ENCODE results near the gene UBE2E2.

UBE2E2 gene

DNA sequence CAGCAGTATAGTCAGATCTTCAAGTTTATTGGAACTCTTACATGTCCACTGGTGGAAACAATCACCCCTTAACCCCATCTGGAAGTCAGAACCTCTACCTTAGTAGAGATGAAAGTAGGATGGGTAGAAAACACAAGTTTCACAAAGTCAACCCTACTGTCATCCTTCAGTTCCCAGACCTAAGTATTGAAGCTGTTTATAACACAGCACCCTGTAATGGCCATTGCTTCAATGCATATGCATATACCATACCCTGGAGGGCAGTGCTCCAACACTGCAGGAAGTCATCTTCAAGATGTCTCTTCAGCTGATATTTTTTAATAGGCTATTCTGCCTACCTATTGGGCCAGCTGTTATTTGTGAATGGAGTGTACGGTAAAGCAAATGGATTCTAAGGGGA, 241.3 kb downstream of the UBE2E2 start:
- no peak for DNase-seq

DNA sequence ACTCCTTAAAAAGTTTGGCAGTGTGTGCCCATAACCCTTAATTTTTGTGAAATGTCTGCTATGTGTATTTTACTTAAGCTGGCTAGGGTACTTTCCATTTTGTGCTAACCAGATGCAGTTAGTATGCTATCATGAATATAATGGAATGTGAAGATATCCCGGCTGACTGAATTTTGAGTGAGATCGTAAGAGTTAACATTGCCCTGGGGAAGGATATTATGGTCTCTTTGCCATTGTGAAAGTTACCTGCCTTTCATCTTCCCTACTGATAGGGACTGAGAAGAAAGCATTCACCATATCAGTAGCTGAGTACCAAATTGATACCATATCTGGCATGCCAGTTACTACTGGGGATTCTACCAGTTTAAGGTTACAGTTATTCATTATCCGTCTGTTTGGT, 243.2 kb downstream of the UBE2E2 start:
- DNase-seq = no peak

DNA sequence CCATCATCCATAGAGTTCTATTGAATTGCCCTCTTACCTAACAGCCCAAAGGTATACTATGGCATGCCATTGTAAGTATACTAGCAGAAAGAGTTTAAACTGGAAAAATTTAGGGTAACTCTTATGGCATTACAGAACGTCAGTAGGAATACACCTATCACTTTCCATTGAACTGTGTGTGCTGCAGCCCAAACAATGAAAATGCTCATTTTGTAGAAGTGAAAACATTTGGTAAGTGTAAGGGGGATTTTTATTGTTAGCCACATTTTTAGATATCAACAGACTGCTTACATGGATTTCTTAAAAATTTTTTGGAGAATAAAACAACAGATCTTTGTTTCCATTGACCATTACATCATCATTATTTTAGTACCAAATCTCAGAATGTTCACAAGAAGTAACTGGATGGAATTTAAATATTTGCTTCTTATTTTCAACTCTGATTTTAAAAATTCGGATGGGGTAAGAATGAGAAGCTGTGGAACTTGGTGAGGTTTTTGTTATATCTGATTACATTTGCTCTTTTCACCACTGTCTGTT, 245.9 kb downstream of the UBE2E2 start:
- DNase-seq = no peak

DNA sequence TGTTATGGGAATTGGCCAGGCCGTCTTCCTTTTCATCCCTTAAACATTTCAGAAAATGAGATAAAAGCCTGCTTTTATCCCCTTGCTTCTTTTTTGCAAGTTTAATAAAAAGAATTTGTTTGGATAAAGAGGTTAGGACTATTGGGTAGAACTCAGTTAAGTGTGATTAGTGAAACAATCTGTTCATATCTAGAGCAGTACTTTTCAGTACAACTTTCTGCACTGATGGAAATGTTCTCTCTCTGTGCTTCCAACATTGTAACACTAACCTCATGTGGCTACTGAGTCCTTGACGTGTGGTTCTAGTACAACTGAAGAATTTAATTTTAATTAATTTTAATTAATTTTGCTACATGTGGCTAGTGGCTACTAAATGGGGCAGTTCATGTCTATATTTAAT, 246.9 kb downstream of the UBE2E2 start:
- DNase-seq = no peak

DNA sequence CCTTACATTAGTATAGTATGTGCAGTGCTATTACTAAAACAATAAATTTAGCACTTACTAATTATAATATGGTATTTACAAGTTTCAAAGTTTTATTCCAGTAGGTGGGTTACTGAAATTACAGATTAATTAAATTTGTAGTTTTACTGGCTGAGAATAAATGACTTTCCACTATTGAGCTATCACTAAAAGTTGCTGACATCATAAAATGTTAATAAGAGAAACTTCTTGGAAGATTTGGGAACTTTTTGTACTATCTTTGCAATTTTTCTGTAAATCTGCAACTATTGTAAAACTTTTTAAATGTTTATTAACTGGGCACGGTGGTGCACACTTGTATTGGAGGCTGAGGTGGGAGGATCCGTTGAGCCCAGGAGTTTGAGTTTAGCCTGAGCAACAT, 247.7 kb downstream of the UBE2E2 start:
- no peak for DNase-seq

DNA sequence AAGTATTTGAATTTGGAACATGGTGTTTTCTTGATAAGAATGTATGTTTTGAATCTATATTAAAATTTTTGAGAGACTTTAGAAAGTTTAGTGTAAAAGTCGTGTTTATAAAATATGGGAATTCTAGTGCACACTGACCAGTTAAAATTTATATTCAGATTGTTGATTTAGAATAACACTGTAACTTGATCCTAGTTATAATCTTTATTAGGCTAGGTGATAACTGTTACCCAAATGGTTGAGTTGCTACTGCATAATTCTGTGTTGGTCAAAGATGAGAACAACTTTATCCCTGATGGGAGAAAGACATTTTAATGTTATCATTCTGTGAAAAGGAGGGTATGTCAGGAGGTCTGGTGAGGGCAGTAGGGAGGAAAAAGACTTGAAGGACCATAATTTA, 249.3 kb downstream of the UBE2E2 start:
- no peak for DNase-seq

DNA sequence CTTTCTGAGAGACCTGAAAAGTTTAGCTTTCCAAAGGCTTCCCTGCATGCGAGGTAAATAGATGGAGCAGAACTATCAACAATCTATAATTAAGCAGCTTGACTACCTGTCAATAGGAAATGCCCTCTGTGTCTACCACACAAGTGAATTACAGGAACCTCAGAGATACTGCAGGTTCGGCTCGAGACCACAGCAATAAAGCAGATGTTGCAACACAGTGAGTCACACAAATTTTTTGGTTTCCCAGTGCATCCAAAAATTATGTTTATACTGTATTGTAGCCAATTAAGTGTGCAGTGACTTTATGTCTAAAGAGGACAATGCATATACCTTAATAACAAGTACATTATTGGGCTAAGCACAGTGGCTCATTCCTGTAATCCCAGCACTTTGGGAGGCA, 252.0 kb downstream of the UBE2E2 start:
- no peak for DNase-seq

DNA sequence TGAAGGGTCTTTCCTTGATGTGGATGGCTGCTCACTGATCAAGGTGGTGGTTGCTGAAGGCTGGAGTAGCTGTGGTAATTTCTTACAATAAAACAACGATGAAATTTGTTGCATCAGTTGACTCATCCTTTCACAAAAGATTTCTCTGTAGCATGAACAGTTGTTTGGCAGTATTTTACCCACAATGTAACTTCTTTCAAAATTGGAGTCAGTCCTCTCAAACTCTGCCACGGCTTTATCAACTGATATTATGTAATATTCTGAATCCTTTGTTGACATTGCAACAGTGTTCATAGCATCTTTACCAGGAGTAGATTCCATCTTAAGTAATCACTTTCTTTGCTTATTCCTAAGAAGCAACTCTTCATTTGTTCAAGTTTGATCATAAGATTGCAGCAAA, 252.6 kb downstream of the UBE2E2 start:
- no peak for DNase-seq

DNA sequence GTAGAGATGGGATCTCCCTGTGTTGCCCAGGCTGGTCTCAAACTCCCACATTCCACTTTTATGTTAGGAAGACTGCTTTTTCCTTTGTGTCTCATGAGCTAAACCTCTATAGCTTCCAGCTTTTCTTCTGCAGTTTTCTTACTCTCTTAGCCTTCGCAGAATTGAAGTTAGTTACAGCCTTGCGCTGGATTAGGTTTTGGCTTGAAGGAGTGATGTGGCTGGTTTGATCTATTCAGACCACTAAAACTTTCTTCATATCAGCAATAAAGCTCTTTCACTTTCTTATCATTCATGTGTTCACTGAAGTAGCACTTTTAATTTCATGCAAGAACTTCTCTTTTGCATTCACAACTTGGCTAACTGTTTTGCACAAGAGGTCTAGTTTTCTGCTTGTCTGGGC, 254.6 kb downstream of the UBE2E2 start:
- no peak for DNase-seq

DNA sequence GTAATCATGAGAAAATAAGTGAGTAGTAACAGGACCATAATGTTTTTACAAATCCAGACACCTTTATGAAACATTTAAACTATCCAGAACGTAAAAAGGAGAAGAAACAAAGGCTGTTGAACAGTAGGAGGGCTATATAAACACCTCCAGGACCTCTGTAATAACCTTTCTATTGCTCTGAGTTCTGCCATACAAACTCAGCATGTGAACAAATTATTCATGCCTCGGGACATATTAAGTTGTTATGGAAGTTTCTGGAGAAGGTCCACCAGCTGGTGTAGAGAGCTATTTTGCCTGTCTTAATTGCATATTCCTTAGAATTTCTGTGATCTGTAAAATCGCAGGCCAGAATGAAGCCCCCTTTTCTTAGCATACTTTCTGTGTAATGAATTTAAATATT, 256.3 kb downstream of the UBE2E2 start:
- no peak for DNase-seq

DNA sequence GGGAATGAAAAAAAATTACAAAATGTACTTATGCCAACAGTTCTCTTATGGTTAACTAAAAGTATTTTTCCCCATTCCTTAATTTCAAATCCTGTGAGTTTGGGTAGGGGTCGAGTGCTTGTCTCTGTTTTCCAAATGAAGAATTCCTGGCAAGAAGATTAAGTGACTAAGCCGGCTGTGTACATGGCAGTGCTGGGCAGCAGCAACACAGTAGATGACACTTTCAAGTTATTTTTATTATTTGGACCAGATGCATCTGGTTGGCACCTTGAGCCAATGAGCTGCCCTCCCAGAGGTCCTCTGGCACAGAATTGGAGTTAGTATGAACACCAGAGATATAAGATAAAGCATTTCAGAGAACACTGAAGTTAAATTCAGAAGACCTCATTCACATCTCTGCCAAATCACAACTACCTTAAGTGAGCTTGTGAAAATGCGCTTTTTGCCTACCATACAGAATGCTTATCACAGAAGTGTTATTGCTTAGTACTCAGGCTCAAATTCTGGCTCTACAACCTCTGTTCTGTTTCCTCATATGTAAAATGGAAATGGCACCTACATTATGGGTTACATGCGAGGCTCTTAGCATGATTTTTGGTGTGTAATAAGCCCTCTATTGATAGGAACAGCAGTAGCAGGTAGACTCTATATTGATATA, 256.9 kb downstream of the UBE2E2 start:
- DNase-seq = no peak

DNA sequence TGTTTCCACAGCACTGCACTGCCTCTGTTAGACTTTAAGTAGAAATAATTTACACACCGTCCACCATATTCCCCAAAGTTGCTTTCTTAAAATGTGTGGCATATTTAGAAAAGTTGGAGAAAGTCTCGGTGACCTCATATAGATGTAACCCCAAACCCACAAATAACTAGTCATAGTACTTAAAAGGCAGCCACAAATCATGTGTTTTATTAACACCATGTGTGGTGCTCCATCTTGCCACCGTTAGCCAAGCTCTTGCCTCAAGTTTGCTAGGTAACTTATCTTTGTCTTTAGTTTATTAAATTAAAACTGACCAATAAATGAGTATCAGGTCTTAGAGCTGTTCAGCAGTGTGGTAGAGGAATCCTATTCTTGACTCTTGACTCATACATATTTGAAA, 257.9 kb downstream of the UBE2E2 start:
- DNase-seq = no peak

DNA sequence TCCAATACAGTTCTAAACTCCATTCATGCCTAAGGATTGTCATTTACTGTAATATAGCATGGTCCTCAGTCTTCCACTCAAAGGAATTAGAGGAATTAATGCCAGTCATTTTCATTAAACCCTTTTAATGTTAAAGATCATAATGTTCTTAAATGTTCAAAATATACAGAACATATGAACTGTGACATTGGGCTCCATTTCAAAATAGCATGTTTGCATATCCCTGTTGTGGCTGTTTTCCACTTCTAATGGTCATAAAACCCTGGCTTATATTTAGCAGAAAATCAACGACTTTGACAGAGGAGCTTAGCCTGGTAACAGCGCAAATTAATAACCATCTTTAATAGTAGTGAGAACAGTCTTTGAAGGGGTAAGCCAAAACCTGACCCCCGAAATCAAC, 260.7 kb downstream of the UBE2E2 start:
- DNase-seq = no peak

DNA sequence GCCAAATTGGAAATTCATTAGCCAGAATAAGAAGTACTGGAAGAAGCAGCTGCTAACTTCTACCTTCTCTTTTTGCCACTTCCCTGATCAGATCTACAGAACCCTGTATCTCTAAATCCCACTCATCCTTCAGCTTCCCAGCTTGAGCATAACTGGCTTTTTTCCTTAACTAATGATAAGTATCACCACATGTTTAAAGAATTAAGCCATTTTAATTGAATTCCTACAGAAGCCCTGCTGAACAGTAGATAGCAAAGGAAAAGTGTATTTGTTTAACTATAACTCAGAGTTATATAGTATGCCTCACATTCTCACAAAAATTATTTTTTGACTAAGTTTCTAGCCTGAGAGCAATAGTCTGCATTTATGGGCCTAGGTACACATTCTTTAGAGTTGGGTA, 262.4 kb downstream of the UBE2E2 start:
- no peak for DNase-seq

DNA sequence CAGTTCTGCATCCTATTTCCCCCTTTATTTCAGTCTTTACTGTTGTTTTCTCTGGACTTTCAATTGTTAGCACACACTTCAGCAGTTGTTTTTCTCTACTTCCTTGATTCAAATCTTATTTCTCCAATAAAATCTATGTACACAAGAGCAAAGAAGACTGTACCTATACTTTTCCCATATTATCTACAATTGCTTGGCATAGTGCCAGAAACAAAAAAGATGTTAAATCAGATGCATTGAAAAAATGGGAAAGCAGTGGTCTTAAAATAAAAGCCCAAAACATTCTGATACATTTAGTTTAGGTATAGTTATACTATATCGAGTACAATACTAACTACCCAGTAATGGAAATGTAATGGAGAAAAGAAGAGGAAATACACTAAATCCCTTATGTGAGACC, 265.1 kb downstream of the UBE2E2 start:
- no peak for DNase-seq

DNA sequence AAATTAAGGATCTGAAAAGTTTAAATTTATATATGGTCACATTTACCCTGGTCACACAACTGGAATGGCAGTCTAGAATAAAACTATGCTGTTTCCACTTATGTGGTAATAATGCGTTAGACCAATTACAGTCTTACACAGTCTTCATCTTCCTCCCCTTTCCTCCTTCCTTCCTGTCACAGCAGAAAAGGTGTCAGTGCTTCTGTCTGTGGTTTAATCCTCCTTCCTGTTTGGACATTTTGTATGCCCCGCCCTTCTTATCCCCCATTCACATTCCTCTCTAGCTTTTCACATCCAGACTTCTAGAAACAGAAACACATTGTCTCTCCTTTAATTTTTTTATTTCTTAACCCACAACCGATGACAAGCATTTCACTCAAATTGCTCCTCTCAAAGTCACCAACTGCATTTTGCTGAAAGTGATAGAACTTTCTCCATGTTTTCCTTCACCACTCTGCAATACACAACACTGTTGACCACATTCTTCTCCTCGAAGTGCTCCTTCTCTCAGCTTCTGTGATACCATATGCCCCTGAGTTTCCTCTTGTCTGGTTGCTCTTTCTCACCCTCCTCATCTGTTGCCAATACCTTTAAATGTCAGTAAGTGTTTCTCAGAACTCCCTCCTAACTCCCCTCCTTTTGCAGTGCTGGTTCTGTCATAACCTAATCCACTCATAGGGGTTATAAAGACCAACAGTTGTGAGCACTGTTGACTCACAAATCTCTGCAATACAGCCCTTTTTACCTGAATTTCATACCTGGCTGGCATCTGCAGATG, 271.6 kb downstream of the UBE2E2 start:
- no peak for DNase-seq

DNA sequence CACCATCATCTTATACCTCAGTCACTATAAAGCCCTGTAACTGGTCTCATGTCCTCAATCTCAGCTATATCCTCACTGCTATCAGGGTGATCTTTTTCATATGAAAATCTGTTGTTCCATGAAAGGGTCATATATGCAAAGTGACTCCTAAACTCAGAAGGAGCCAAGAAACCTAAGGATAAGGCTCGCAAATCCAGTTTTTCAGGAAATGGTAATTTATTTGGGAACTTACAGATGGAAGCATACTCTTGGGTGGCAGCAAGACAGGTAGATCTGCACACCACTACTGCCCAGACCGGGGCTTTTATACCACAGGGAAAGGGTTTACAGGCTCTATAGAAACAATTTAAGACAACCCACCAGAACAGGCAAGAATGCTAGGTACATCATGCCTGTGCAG, 272.3 kb downstream of the UBE2E2 start:
- no peak for DNase-seq

DNA sequence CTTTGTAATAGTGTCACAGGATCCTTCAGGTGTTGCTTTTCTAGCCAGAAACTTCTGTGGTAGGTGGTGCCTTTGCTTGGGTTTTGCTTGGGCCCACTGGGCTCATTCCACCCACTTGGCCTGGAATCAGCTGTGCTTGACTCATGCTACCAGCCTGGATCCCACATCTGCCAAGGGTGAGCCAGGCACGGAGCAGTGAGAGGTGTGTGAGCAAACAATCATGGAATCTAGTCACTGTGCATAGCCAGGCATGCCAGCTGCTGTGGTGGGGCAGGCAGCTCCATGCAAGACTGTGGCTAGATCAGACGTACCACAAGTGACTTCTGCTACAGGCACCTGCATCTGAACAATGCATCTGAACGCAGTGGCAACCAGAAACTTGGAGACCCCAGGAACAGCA, 275.9 kb downstream of the UBE2E2 start:
- DNase-seq = no peak

DNA sequence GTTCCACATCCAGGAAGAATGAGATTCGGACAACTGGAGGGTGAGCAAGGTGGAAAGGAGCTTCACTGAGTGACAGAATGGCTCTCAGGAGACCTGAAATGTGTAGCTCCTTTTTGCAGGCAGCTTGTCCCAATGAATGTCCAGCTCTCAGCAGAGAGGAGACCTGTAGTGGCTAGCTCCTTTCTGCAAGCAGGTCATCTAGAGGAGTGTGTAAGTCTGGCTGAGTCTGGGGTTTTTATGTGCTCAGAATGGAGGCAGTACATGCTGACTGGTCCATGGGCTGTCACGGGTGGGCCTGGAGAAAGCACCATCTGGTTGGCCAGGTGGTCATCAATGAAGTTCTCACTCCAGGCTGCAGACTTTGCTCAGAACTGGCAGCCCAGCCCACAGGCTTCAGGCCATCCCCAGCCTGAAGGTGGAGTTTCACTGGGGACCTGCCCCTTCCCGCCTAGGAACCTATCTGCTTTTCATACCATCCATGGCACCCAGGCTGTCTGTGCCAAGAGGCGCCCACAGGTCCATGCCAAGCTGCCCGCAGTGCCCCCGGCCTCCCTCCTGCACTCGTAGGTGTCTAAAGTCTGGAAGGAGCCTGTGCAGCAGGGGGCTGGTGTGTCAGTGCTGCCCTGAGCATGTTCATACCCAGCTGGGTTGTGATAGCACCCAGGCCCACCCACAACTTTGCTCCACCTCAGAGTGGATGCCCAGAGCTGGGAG, 276.6 kb downstream of the UBE2E2 start:
- DNase-seq = no peak

DNA sequence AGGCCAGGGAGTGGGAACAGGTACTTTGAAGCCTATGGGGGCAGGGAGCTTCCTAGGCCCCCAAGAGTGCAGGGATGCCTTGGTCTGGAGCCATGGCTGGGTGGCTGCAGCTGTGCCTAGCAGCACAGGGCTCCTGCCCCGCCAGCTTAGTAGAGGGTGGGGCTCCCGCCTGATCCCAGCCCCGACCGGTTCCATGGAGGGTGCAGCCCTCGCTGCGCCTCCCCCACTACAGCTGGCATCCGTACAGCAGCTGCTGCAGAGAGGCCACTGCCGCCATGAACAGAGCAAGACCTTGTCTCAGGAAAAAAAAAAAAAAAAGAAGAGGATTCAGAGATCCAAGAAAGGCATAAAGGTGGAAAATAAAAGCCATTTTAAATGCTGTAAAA, 277.2 kb downstream of the UBE2E2 start:
- no peak for DNase-seq

DNA sequence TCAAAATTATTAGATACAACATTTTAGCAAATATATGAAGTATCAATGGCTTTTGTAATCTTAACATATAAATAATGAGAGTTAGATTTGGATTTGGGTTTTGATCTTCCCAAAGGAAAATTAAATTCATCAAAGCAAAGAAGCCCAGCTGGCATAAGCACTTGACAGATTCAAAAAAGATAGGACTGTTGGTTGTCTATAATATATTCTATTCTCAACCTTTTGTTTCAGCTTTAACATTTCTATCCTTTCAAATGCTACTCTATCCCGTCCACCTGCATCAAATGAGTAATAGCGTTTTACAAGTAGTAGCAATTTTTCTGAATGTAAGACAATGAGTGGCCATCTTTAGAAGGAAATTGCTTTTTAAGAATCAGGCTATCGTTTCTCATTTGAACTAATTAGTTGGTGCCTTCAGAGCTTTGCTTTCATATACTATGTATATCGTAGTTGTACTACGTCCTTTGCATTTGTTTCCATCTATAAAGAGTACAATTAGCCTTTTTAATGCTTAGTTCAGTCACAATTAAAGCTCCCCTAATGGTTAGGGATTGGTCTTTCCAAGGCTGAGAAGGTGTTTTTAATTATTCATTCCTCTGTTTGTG, 278.0 kb downstream of the UBE2E2 start:
- no peak for DNase-seq

DNA sequence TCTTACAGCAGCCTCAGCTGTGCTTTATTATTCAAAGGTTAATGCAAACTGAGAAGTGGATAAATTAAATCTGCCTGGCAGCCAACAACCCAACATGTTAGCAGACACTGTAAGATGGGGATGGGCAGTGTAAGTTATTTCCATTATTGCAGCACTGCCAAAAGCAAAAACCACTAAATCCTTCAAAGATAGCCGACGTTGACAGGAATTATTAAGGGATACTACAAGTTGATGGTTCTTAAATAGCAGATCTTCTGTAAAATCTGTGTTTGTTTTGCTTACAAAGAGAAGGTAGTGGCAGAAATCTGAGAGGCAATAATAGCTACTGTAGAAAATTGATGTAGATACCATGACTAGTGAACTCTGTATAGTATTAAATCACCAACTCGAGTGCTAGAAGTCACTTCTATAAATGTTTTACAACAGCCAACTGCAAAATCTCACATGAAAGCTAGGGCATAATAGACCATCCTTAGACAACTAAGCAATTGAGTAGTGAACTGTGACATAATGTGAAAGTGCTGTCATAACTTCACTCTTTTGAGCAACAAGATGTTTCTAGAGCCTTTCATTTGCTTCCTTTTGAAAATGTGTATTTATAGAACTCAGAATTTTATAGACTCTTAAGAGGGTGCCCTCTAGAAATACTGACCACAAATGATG, 278.6 kb downstream of the UBE2E2 start:
- no peak for DNase-seq

DNA sequence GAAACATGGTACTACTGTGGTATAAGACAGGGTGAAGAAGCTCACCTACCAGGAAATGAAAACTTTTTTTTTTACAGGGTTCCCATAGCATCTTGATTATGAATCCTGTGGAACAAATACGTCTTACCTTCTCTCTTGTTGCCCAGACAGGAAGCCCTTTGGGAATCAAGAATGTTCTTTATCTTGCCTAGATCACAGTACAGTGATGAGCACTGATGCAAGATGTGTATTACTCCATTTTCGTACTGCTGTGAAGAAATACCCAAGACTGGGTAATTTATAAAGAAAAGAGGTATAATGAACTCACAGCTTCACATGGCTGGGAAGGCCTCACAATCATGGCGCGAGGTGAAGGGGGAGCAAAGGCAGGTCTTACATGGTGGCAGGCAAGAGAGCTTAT, 281.3 kb downstream of the UBE2E2 start:
- no peak for DNase-seq

All from activated CD4-positive, alpha-beta T cell treated with anti-CD3 and anti-CD28 coated beads, Interleukin-10, Interleukin-2, amounts not matched to agents 100 ng/mL and 50 ng/mL, durations not matched to agents 16 hours and 8 hours (primary cell).